GM12892 (cell line): ENCODE measurements around the gene NKAIN1.

Experiments used
- POLR2A ChIP-seq: IDR thresholded peaks from 2 replicates; pipeline ENCODE4 v1.6.1; 2011; ENCODE audit warnings: low read depth, low read length, control low read depth
- POLR2AphosphoS5 ChIP-seq: IDR thresholded peaks from 2 replicates; pipeline ENCODE4 v1.6.1; 2011; ENCODE audit warnings: low read depth, low read length, control low read depth
- TAF1 ChIP-seq: IDR thresholded peaks from 2 replicates; pipeline ENCODE4 v1.6.1; 2011; ENCODE audit warnings: low read depth, mild to moderate bottlenecking, control low read depth, low read length, borderline replicate concordance

GRCh38 chr1:31144442-31144841 is 95.2 kb downstream of the NKAIN1 start:
- no peak for TF ChIP-seq POLR2A
- TF ChIP-seq TAF1: no peak
- TF ChIP-seq POLR2AphosphoS5: no peak
